GM06990 (cell line): ENCODE data around the gene PPIP5K2.

Source experiments
- DNase-seq: peaks from one replicate; pipeline ENCODE4 v3.0.0-alpha.2; 2011; ENCODE audit not compliant: insufficient read length; ENCODE audit errors: extremely low read depth
- H3K27me3 ChIP-seq: replicated peaks from 2 replicates; pipeline ENCODE4 v1.6.0; 2011; ENCODE audit warnings: low read length; ENCODE audit not compliant: control insufficient read depth, insufficient read depth
- H3K36me3 ChIP-seq: 2 replicates; pipeline ENCODE4 v1.5.1; 2011; ENCODE audit warnings: low read length; ENCODE audit not compliant: control insufficient read depth, insufficient read depth
- H3K4me3 ChIP-seq: replicated peaks from 2 replicates; pipeline ENCODE4 v1.5.1; 2011; ENCODE audit warnings: low read depth, mild to moderate bottlenecking, control low read depth, low read length
- CTCF ChIP-seq: IDR thresholded peaks from 2 replicates; pipeline ENCODE4 v1.5.1; 2011; ENCODE audit warnings: low read length, control low read depth, mild to moderate bottlenecking, inconsistent platforms; ENCODE audit not compliant: insufficient read depth, poor library complexity, severe bottlenecking

Gene PPIP5K2

GRCh38 chr5:103151156-103151555 is 31.1 kb downstream of the PPIP5K2 start:
- TF ChIP-seq CTCF: no peak
- H3K36me3 ChIP-seq: no peaks in the 10 kb centered on the region
- no peak overlapping the region for H3K4me3 ChIP-seq
- H3K27me3 ChIP-seq: no peaks in the 10 kb centered on the region
- DNase-seq: no peak

- DNase-seq: no peak
- TF ChIP-seq CTCF: no peak
Observed at GRCh38 chr5:103166706-103167105, 46.6 kb downstream of the PPIP5K2 start.

GRCh38 chr5:103174147-103174546 is 54.0 kb downstream of the PPIP5K2 start:
- no peaks in the 10 kb centered on the region for H3K27me3 ChIP-seq
- H3K4me3 ChIP-seq: no peak overlapping the region
- no peak for DNase-seq

More at GRCh38 chr5:103166706-103167105, 46.6 kb downstream of the PPIP5K2 start:
- Histone ChIP-seq H3K36me3 (no peaks in the 10 kb centered on the region; the same call in 1 of the 2 replicates), H3K27me3 (no peaks in the 10 kb centered on the region), H3K4me3 (no peak overlapping the region)

GRCh38 chr5:103177543-103177942 is 57.4 kb downstream of the PPIP5K2 start:
- H3K27me3 ChIP-seq: no peaks in the 10 kb centered on the region
- no peak overlapping the region for H3K4me3 ChIP-seq
- DNase-seq: no peak
- H3K36me3 ChIP-seq: no peaks in the 10 kb centered on the region; the same call in 1 of the 2 replicates
- no peak for TF ChIP-seq CTCF

More at GRCh38 chr5:103174147-103174546, 54.0 kb downstream of the PPIP5K2 start:
- TF ChIP-seq CTCF: no peak
- no peaks in the 10 kb centered on the region; the same call in 1 of the 2 replicates for H3K36me3 ChIP-seq

- Histone ChIP-seq H3K4me3 (no peak overlapping the region), H3K36me3 (no peaks in the 10 kb centered on the region; the same call in 1 of the 2 replicates), H3K27me3 (no peaks in the 10 kb centered on the region)
- TF ChIP-seq CTCF: no peak
- no peak for DNase-seq
Observed at GRCh38 chr5:103178167-103178566, 58.1 kb downstream of the PPIP5K2 start.

GRCh38 chr5:103186152-103186551 is 66.1 kb downstream of the PPIP5K2 start:
- TF ChIP-seq CTCF: no peak
- DNase-seq: no peak
- Histone ChIP-seq H3K4me3 (no peak overlapping the region), H3K27me3 (no peaks in the 10 kb centered on the region), H3K36me3 (no peaks in the 10 kb centered on the region)
